BLaER1 (cell line): ENCODE results near the gene CPEB1.

Experiments
- H3K27ac ChIP-seq: shearing (Covaris generic); formaldehyde crosslinking; 2 replicates; pipeline ENCODE4 v1.8.1; 2022
- H3K27me3 ChIP-seq: shearing (Covaris generic); formaldehyde crosslinking; 2 replicates; pipeline ENCODE4 v1.8.1; 2022
- H3K36me3 ChIP-seq: shearing (Covaris generic); formaldehyde crosslinking; 2 replicates; pipeline ENCODE4 v1.8.1; 2022
- H3K4me1 ChIP-seq: shearing (Covaris generic); formaldehyde crosslinking; 2 replicates; pipeline ENCODE4 v1.8.1; 2022
- H3K4me2 ChIP-seq: shearing (Covaris generic); formaldehyde crosslinking; 2 replicates; pipeline ENCODE4 v1.8.1; 2022
- H3K4me3 ChIP-seq: shearing (Covaris generic); formaldehyde crosslinking; 2 replicates; pipeline ENCODE4 v1.8.1; 2022
- H3K9ac ChIP-seq: shearing (Covaris generic); formaldehyde crosslinking; 2 replicates; pipeline ENCODE4 v1.8.1; 2022
- H3K9me3 ChIP-seq: shearing (Covaris generic); formaldehyde crosslinking; 2 replicates; pipeline ENCODE4 v1.8.1; 2022
- H4K20me1 ChIP-seq: shearing (Covaris generic); formaldehyde crosslinking; 2 replicates; pipeline ENCODE4 v1.8.1; 2022
- Cebpa-rat ChIP-seq: shearing (Covaris generic); IDR thresholded peaks from 2 replicates; pipeline ENCODE4 v1.8.1; 2022

Gene CPEB1

GRCh38 chr15:82641129-82641798 lies 5.9 kb downstream of the CPEB1 start:
- Histone ChIP-seq H3K27me3 (no peaks in the 10 kb centered on the region), H3K9ac (no peak overlapping the region)

DNA sequence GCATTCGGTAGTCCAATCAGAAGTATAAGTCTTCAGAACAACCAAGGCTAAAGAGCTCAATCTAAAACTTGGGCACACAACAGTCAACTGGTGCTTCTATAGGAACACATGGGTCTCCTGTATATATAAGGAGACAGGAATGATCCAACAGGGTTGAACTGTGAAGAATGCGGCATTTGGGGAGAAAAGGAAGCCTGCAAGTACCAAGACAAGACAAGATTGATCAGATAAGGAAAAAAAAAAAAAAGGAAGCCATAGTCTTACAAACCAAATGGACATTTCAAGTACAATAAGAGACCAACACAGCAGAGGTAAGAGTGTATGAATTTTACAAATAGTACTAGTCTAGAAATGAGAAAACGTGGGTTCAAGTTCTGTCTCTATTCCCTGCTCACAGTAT lies 6.5 kb downstream of the CPEB1 start:
- no peaks in the 10 kb centered on the region for H4K20me1 ChIP-seq
- no peak overlapping the region for H3K4me3 ChIP-seq
- H3K4me2 ChIP-seq, result no peak overlapping the region
- no peaks in the 10 kb centered on the region for H3K27me3 ChIP-seq
- peaks cover 7% of the 10 kb centered on the region for H3K4me1 ChIP-seq
- H3K9me3 ChIP-seq, result no peaks in the 10 kb centered on the region
- no peak for TF ChIP-seq Cebpa-rat
- H3K36me3 ChIP-seq, result no peaks in the 10 kb centered on the region
- H3K9ac ChIP-seq, result no peak overlapping the region
- H3K27ac ChIP-seq, result no peak overlapping the region

More at GRCh38 chr15:82641129-82641798, 5.9 kb downstream of the CPEB1 start:
- no peaks in the 10 kb centered on the region for H3K36me3 ChIP-seq
- peaks cover 1% of the 10 kb centered on the region; the same call in 1 of the 2 replicates for H3K9me3 ChIP-seq
- H4K20me1 ChIP-seq, result no peaks in the 10 kb centered on the region
- TF ChIP-seq Cebpa-rat, result no peak
- no peak overlapping the region for H3K4me3 ChIP-seq
- H3K27ac ChIP-seq, result no peak overlapping the region
- peak overlapping the region; percentile 2; the same call in 1 of the 2 replicates for H3K4me2 ChIP-seq
- peaks cover 7% of the 10 kb centered on the region for H3K4me1 ChIP-seq

DNA sequence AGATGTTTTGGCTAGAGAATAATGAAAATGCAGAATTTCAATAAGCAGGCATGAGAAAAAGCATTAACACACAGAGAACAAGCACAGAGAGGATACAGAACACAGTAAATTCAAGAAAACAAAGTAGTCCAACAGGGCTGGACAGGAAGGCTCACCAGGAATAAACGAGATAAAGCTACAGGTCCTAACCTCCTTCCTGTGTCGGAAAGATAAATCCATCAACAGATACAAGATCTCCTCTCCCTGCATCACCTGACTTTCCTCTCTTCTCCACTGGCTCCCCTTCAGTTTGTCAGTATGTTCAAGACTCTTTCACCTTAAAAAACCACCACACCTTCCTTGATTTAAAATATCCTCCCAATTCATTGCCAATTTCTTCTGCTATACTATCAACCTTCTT lies 11.4 kb downstream of the CPEB1 start:
- H3K27me3 ChIP-seq, result no peaks in the 10 kb centered on the region
- H3K36me3 ChIP-seq, result no peaks in the 10 kb centered on the region
- no peak overlapping the region for H3K4me3 ChIP-seq
- TF ChIP-seq Cebpa-rat, result no peak
- H3K9me3 ChIP-seq, result no peaks in the 10 kb centered on the region
- H3K9ac ChIP-seq, result no peak overlapping the region
- H3K27ac ChIP-seq, result no peak overlapping the region
- H3K4me1 ChIP-seq, result 0 out of 2 replicates have a peak, but pooled peaks cover 5% of the 10 kb centered on the region
- no peak overlapping the region for H3K4me2 ChIP-seq
- no peaks in the 10 kb centered on the region for H4K20me1 ChIP-seq

DNA sequence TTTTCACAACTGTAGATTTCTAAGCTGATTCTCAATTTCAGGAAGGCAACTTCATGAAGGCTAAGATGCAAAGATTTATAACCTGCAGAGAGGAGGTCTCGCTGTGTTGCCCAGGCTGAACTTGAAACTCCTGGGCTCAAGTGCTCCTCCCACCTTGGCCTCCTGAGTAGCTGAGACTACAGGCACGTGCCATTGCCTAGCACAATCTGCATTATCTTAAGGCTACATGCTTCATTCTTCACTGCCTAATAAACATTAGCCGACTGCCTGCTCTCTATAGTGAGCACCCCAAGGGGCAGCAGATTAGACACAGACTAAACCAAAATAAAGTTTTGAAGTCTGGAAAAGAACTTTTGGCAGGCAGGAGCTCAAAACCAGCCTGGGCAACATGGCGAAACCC lies 17.1 kb downstream of the CPEB1 start:
- no peak overlapping the region for H3K27ac ChIP-seq
- no peak overlapping the region for H3K4me2 ChIP-seq
- H3K9me3 ChIP-seq, result no peaks in the 10 kb centered on the region
- no peaks in the 10 kb centered on the region for H4K20me1 ChIP-seq
- H3K9ac ChIP-seq, result no peak overlapping the region
- no peaks in the 10 kb centered on the region for H3K36me3 ChIP-seq
- no peak for TF ChIP-seq Cebpa-rat
- H3K4me3 ChIP-seq, result no peak overlapping the region
- H3K27me3 ChIP-seq, result no peaks in the 10 kb centered on the region
- 0 out of 2 replicates have a peak, but pooled peaks cover 5% of the 10 kb centered on the region for H3K4me1 ChIP-seq

DNA sequence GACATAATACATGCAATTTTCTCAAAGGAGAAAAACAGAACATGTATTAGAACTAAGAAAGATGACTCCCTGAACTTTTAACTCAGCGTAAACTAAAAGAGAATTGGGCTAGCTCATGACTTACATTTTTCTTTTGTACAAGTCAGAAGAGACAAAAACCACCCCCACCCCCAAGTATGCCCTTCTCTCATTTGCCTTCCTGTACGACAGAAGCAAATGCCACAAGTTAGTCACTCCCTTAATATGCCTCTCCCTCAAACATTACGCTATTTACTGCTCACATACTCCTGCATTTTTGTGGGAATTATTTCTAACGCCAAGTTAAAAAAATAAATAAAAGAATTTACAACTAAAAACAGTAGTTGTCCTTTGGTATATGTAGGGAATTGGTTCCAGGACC lies 22.0 kb downstream of the CPEB1 start:
- no peak overlapping the region for H3K4me3 ChIP-seq
- no peaks in the 10 kb centered on the region for H3K27me3 ChIP-seq
- no peak overlapping the region for H3K9ac ChIP-seq
- TF ChIP-seq Cebpa-rat, result no peak
- no peaks in the 10 kb centered on the region for H4K20me1 ChIP-seq
- no peaks in the 10 kb centered on the region for H3K4me1 ChIP-seq
- no peaks in the 10 kb centered on the region for H3K36me3 ChIP-seq
- H3K4me2 ChIP-seq, result no peak overlapping the region
- H3K27ac ChIP-seq, result no peak overlapping the region
- no peaks in the 10 kb centered on the region for H3K9me3 ChIP-seq

DNA sequence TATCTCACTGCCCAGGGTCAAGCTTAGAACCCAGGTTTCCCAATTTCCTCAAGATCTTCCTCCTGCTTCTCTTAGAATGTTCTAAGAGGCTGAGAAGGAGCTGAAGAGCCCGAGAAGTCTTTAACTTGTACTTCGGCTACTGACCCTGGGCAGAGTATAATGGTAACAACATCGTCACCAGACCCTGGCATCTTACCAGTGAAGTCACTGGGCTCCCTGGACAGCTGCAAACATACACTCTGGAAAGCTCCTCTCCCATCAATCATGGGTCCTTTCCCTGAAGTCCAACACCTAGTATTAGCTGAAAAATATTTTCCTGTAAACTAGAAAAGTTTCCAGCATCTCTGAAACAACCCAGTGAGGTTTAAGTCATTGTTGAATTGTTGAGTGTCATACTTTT lies 22.7 kb downstream of the CPEB1 start:
- TF ChIP-seq Cebpa-rat, result no peak
- H3K9ac ChIP-seq, result no peak overlapping the region
- H3K9me3 ChIP-seq, result no peaks in the 10 kb centered on the region
- no peaks in the 10 kb centered on the region for H3K4me1 ChIP-seq
- H3K36me3 ChIP-seq, result no peaks in the 10 kb centered on the region
- H3K27ac ChIP-seq, result no peak overlapping the region
- no peak overlapping the region for H3K4me2 ChIP-seq
- no peak overlapping the region for H3K4me3 ChIP-seq
- no peaks in the 10 kb centered on the region for H4K20me1 ChIP-seq
- no peaks in the 10 kb centered on the region for H3K27me3 ChIP-seq

- no peak overlapping the region for H3K4me3 ChIP-seq
Observed at GRCh38 chr15:82624008-82624407, 23.2 kb downstream of the CPEB1 start.

GRCh38 chr15:82621970-82622369 lies 25.2 kb downstream of the CPEB1 start:
- H4K20me1 ChIP-seq, result no peaks in the 10 kb centered on the region
- H3K27me3 ChIP-seq, result no peaks in the 10 kb centered on the region
- no peaks in the 10 kb centered on the region for H3K36me3 ChIP-seq
- no peak overlapping the region for H3K27ac ChIP-seq
- no peak for TF ChIP-seq Cebpa-rat
- no peak overlapping the region for H3K4me2 ChIP-seq
- H3K9me3 ChIP-seq, result no peaks in the 10 kb centered on the region
- no peaks in the 10 kb centered on the region for H3K4me1 ChIP-seq
- no peak overlapping the region for H3K9ac ChIP-seq
- H3K4me3 ChIP-seq, result no peak overlapping the region

More at GRCh38 chr15:82624008-82624407, 23.2 kb downstream of the CPEB1 start:
- Histone ChIP-seq H3K36me3 (no peaks in the 10 kb centered on the region), H3K4me2 (no peak overlapping the region), H3K9ac (no peak overlapping the region), H3K9me3 (no peaks in the 10 kb centered on the region), H3K27ac (no peak overlapping the region), H3K27me3 (no peaks in the 10 kb centered on the region), H3K4me1 (no peaks in the 10 kb centered on the region), H4K20me1 (no peaks in the 10 kb centered on the region)
- TF ChIP-seq Cebpa-rat, result no peak

- H3K4me2 ChIP-seq, result no peak overlapping the region
- H3K4me3 ChIP-seq, result no peak overlapping the region
- no peaks in the 10 kb centered on the region for H3K9me3 ChIP-seq
- H3K27ac ChIP-seq, result no peak overlapping the region
- H3K27me3 ChIP-seq, result no peaks in the 10 kb centered on the region
- TF ChIP-seq Cebpa-rat, result no peak
- no peak overlapping the region for H3K9ac ChIP-seq
- no peaks in the 10 kb centered on the region for H3K4me1 ChIP-seq
- no peaks in the 10 kb centered on the region for H4K20me1 ChIP-seq
- H3K36me3 ChIP-seq, result no peaks in the 10 kb centered on the region
Observed at GRCh38 chr15:82613747-82614146, 33.4 kb downstream of the CPEB1 start.

DNA sequence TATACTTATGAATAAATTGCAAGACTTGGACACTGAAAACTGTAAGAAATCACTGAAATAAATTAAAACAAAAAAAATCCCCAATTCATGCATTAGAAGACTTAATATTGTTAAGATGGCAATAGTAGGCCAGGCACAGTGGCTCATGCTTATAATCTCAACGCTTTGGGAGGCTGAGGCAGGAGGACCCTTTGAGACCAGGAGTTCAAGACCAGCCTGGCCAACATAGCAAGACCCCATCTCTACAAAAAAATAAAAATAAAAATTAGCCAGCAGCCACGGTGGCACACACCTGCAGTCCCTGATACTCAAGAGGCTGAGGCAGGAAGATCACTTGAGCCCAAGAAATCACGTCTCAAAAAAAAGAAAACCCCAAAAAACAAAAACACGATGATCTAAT lies 35.8 kb downstream of the CPEB1 start:
- no peaks in the 10 kb centered on the region for H3K4me1 ChIP-seq
- H3K27me3 ChIP-seq, result no peaks in the 10 kb centered on the region
- H3K27ac ChIP-seq, result no peak overlapping the region
- no peak overlapping the region for H3K4me2 ChIP-seq
- no peaks in the 10 kb centered on the region for H4K20me1 ChIP-seq
- H3K9ac ChIP-seq, result no peak overlapping the region
- H3K9me3 ChIP-seq, result no peaks in the 10 kb centered on the region
- H3K36me3 ChIP-seq, result no peaks in the 10 kb centered on the region
- TF ChIP-seq Cebpa-rat, result no peak
- H3K4me3 ChIP-seq, result no peak overlapping the region

DNA sequence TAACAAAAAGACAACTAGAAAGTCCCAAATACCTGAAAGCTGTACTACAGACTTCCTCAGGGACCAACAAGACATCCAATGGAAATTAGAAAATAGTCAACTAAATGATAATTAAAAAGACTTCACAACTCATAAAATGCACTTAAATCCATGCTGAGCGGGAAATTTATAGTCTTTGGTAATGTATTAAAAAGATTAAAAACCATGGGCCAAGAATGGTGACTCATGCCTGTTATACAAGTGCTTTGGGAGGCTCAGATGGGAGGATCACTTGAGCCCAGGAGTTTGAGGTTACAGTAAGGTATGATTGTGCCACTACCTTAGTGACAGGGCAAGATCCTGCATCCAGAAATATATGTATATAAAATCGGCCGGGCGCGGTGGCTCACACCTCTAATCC lies 45.0 kb downstream of the CPEB1 start:
- Histone ChIP-seq H3K4me1 (no peaks in the 10 kb centered on the region), H3K27ac (no peak overlapping the region), H3K4me2 (no peak overlapping the region), H3K27me3 (no peaks in the 10 kb centered on the region), H3K9ac (no peak overlapping the region), H3K4me3 (no peak overlapping the region), H3K9me3 (no peaks in the 10 kb centered on the region), H4K20me1 (no peaks in the 10 kb centered on the region), H3K36me3 (no peaks in the 10 kb centered on the region)
- no peak for TF ChIP-seq Cebpa-rat
